ENCODE measurements around the gene UROS. TPM values are rescaled to one million over a fixed set of nuclear protein-coding genes. Genes with fewer than 3 reads are reported as not detected.

Gene UROS
- total RNA-seq, 1 donor from 2014 or later, result 44.8 TPM

- no peak for DNase-seq
Measured at GRCh38 chr10:125828311-125828710, 5.3 kb upstream of the UROS start.

- no peak for DNase-seq
Measured at GRCh38 chr10:125827133-125827532, 4.1 kb upstream of the UROS start.

- no peak for DNase-seq
Measured at GRCh38 chr10:125824736-125825135, 1.7 kb upstream of the UROS start.

- DNase-seq, result no peak
Measured at GRCh38 chr10:125823663-125824251, 699 bp upstream of the UROS start.

GRCh38 chr10:125820701-125821100 is 2.4 kb downstream of the UROS start:
- no peak for DNase-seq

GRCh38 chr10:125817337-125817946 is 5.6 kb downstream of the UROS start:
- DNase-seq, result no peak

- no peak for DNase-seq
Measured at GRCh38 chr10:125816548-125816947, 6.5 kb downstream of the UROS start.

GRCh38 chr10:125815764-125816163 is 7.3 kb downstream of the UROS start:
- DNase-seq, result no peak

- DNase-seq, result no peak
Measured at GRCh38 chr10:125812128-125812750, 10.8 kb downstream of the UROS start.

GRCh38 chr10:125811251-125811650 is 11.8 kb downstream of the UROS start:
- no peak for DNase-seq

GRCh38 chr10:125808047-125808446 is 15.0 kb downstream of the UROS start:
- no peak for DNase-seq

- no peak for DNase-seq
Measured at GRCh38 chr10:125802739-125803138, 20.3 kb downstream of the UROS start.

GRCh38 chr10:125802131-125802530 is 20.9 kb downstream of the UROS start:
- DNase-seq, result no peak

GRCh38 chr10:125801574-125801973 is 21.5 kb downstream of the UROS start:
- no peak for DNase-seq

GRCh38 chr10:125799451-125800182 is 23.4 kb downstream of the UROS start:
- DNase-seq, result no peak

GRCh38 chr10:125797994-125798662 is 24.9 kb downstream of the UROS start:
- DNase-seq, result no peak

- DNase-seq, result no peak
Measured at GRCh38 chr10:125797424-125797823, 25.6 kb downstream of the UROS start.

- DNase-seq, result no peak
Measured at GRCh38 chr10:125795637-125796190, 27.3 kb downstream of the UROS start.

GRCh38 chr10:125795128-125795527 is 27.9 kb downstream of the UROS start:
- DNase-seq, result peak; percentile 76

- DNase-seq, result no peak
Measured at GRCh38 chr10:125792342-125793300, 30.4 kb downstream of the UROS start.

Measured in occipital lobe (tissue), 2 donors.